Left cardiac atrium (tissue), 4 donors: ENCODE data around the gene CCL24. TPM values are rescaled to one million over a fixed set of nuclear protein-coding genes. Genes with fewer than 3 reads are reported as not detected.
"Not testable (repeated sequence)": the region's sequence is repeated elsewhere in the genome, so short reads cannot be mapped to it uniquely, and the experiment has no call there.

Source experiments
- ATAC-seq, 2 donors: fragments of 200-7000 bp; cut with Tn5 transposase; one replicate each; pipeline ENCODE4 v1.9.1; 2020; ENCODE audit warnings: mild to moderate bottlenecking in 2 of 2, moderate library complexity in 2 of 2
- DNase-seq: peaks from one replicate; pipeline ENCODE4 v3.0.0-alpha.2; 2020
- intact Hi-C, 2 donors: fragments of 100-400 bp; cut with DNase I; formaldehyde crosslinking; loops; one replicate each; pipeline versions ENCODE4 v1.14.1 to v1.15.1; 2022 to 2023
- total RNA-seq, 2 donors: library from RNA; stranded (reverse); fragmentation: NEBNext Ultra II Directional; extraction: Animal tissue kit (Norgen Biotek cat#: 25700); gene quantifications; one replicate each; pipeline ENCODE4 v1.2.1, GENCODE V29; 2021
- donor health status: DM: no; HTN: yes; CAD: no.
- donor health status: DM: no; HTN: yes; CAD: no; lungs with severe emphysema.
- donor health status: DM: yes; HTN: yes; CAD: no.
- donor health status: Dilated cardiomyopathy.

Gene CCL24
- total RNA-seq, 2 donors from 2014 or later = 0.56 TPM; not detected in 1

GRCh38 chr7:75792567-75792966, 21.0 kb downstream of the CCL24 start:
- ATAC-seq, DNase-seq, intact Hi-C loops: not testable (repeated sequence)

- intact Hi-C loops = no loop called here
- ATAC-seq (peak in 1 of 2 donors; percentile 27), DNase-seq (no peak)
Measured at GRCh38 chr7:75789361-75789924, 24.2 kb downstream of the CCL24 start.

GRCh38 chr7:75788154-75788847, 25.3 kb downstream of the CCL24 start:
- intact Hi-C loops, DNase-seq, ATAC-seq: not testable (repeated sequence)

GRCh38 chr7:75783058-75783457, 30.5 kb downstream of the CCL24 start:
- DNase-seq, ATAC-seq, intact Hi-C loops: not testable (repeated sequence)

GRCh38 chr7:75780647-75781273, 32.8 kb downstream of the CCL24 start:
- intact Hi-C loops, ATAC-seq, DNase-seq: not testable (repeated sequence)

GRCh38 chr7:75779516-75779915, 34.1 kb downstream of the CCL24 start:
- ATAC-seq, intact Hi-C loops, DNase-seq: not testable (repeated sequence)

- DNase-seq, ATAC-seq, intact Hi-C loops: not testable (repeated sequence)
Measured at GRCh38 chr7:75779035-75779434, 34.6 kb downstream of the CCL24 start.

- intact Hi-C loops = no loop called here
- ATAC-seq (no peak), DNase-seq (no peak)
Measured at GRCh38 chr7:75776295-75776971, 37.2 kb downstream of the CCL24 start.

- ATAC-seq, DNase-seq, intact Hi-C loops: not testable (repeated sequence)
Measured at GRCh38 chr7:75773958-75774357, 39.6 kb downstream of the CCL24 start.

- DNase-seq = peak; percentile 76
- peak; percentile 77 to 82 for ATAC-seq
- intact Hi-C loops = no loop called here
Measured at GRCh38 chr7:75772081-75773077, 41.2 kb downstream of the CCL24 start, which contains the start of gene CCL26. Gene CCL26 (minus strand): TSS chr7:75772211. CDS start chr7:75772176, 35 bp downstream.

- intact Hi-C loops = no loop called here
- DNase-seq = no peak
- ATAC-seq = no peak
Measured at GRCh38 chr7:75771224-75771623, 42.4 kb downstream of the CCL24 start.

- intact Hi-C loops = no loop called here
- peak; percentile 91 to 95 for ATAC-seq
- DNase-seq = no peak
Measured at GRCh38 chr7:75762350-75762917, 51.2 kb downstream of the CCL24 start.

GRCh38 chr7:75761801-75762200, 51.8 kb downstream of the CCL24 start:
- DNase-seq, intact Hi-C loops, ATAC-seq: not testable (repeated sequence)

Other genes starting within 250 kb of the CCL24 start
- gene HIP1, start 74.9 kb downstream of the CCL24 start, total RNA-seq = 10 to 100 TPM; 15.1 to 15.5 TPM
- gene CCL26, start 41.6 kb downstream of the CCL24 start, total RNA-seq = 1 to 10 TPM in 1 of 2 donors, under 1 TPM in 1; 0.47 to 3.2 TPM
- gene RHBDD2, start 65.2 kb upstream of the CCL24 start, total RNA-seq = 10 to 100 TPM; 26.5 to 41.8 TPM
- gene POR, start 101.3 kb upstream of the CCL24 start, total RNA-seq = 100 to 1,000 TPM in 1 of 2 donors, 10 to 100 TPM in 1; 60.6 to 128 TPM
- 10 to 100 TPM; 63.5 to 98.3 TPM for gene TMEM120A, start 180.8 kb upstream of the CCL24 start, total RNA-seq
- 10 to 100 TPM in 1 of 2 donors, 1 to 10 TPM in 1; 8.2 to 24.1 TPM for gene STYXL1, start 234.2 kb upstream of the CCL24 start, total RNA-seq
- 100 to 1,000 TPM; 339 to 374 TPM for gene MDH2, start 234.3 kb upstream of the CCL24 start, total RNA-seq